HEK293T (cell line): ENCODE results near the gene CTAG1B.

Experiments
- HDGF ChIP-seq: fragments of 450-650 bp; IDR thresholded peaks from 2 replicates; pipeline ENCODE4 v1.6.1; 2017; ENCODE audit warnings: antibody characterized with exemption, borderline replicate concordance
- NFRKB ChIP-seq: fragments of 450-650 bp; IDR thresholded peaks from 2 replicates; pipeline ENCODE4 v1.6.1; 2016; ENCODE audit warnings: mild to moderate bottlenecking, moderate library complexity
- ZNF384 ChIP-seq: fragments of 450-650 bp; IDR thresholded peaks from 2 replicates; pipeline ENCODE4 v1.6.1; 2016

GRCh38 chrX:154661899-154662298 lies 42.8 kb upstream of the CTAG1B start:
- TF ChIP-seq ZNF384 (no peak), NFRKB (no peak), HDGF (no peak)
